Esophagus squamous epithelium (tissue), 4 donors: Measurements from ENCODE around the gene CEACAM20.

Source experiments
- POLR2A ChIP-seq, 4 donors: fragments of 450-650 bp; IDR thresholded peaks; one replicate each; pipeline ENCODE4 v1.6.1; 2017; ENCODE audit warnings: antibody characterized with exemption in 4 of 4, mild to moderate bottlenecking in 4 of 4, moderate library complexity in 3 of 4
- TF ChIP-seq, protein P1 (sequence below), 6 experiments: fragments of 450-650 bp in 4 of 6; fragments of 200-600 bp in 2 of 6; sonication (generic) in 2 of 6; IDR thresholded peaks; one replicate each; pipeline ENCODE4 v1.5.1; 2016 to 2019; ENCODE audit warnings: antibody characterized with exemption in 6 of 6, mild to moderate bottlenecking in 4 of 6, moderate library complexity in 4 of 6

DNA sequence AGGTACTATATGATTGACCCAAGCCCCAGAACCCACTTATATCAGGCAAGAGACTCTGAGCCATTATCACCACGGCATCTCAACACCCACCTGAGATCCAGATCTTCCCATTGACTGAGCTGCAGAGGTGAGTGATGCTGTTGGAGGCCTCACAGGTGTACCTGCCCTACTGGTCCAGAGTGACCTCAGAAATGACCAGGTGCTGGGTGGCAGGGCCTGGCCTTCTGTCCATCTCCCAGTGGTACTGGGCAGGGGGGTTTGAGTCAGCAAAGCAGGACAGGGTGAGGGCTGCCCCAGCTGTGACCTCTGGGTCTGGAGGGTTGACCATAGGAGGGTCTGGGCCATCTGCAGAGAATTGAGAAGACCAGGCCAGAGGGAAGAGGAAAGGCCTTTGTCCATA lies 13.2 kb upstream of the CEACAM20 start:
- TF ChIP-seq, protein P1, sequence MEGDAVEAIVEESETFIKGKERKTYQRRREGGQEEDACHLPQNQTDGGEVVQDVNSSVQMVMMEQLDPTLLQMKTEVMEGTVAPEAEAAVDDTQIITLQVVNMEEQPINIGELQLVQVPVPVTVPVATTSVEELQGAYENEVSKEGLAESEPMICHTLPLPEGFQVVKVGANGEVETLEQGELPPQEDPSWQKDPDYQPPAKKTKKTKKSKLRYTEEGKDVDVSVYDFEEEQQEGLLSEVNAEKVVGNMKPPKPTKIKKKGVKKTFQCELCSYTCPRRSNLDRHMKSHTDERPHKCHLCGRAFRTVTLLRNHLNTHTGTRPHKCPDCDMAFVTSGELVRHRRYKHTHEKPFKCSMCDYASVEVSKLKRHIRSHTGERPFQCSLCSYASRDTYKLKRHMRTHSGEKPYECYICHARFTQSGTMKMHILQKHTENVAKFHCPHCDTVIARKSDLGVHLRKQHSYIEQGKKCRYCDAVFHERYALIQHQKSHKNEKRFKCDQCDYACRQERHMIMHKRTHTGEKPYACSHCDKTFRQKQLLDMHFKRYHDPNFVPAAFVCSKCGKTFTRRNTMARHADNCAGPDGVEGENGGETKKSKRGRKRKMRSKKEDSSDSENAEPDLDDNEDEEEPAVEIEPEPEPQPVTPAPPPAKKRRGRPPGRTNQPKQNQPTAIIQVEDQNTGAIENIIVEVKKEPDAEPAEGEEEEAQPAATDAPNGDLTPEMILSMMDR (IDR thresholded peaks at IDR 0.05): no peak
- no peak for TF ChIP-seq POLR2A (IDR thresholded peaks at IDR 0.05)
